ENCODE results near the gene MYCN. TPM values are rescaled to one million over a fixed set of nuclear protein-coding genes. Genes with fewer than 3 reads are reported as not detected.

MYCN gene
- total and polyA plus RNA-seq, 2 of the 4 experiments (the other 2 are of a cell fraction) = not detected

GRCh38 chr2:15973481-15974401, 33.4 kb downstream of the MYCN start:
- no peak overlapping the region for H4K91ac ChIP-seq (ENCODE audit: insufficient read depth, low read depth, low read length)
- ChIA-PET POLR2A (ENCODE audit: unreplicated experiment) (no interaction called here), CTCF (no interaction called here)
- H3K27me3 ChIP-seq (ENCODE audit: control insufficient read depth, insufficient read depth, low read length) = no peaks in the 10 kb centered on the region
- no peak overlapping the region for H3K23ac ChIP-seq (ENCODE audit: low read depth, low read length)
- WGBS, 2 experiments (ENCODE audit: extremely low coverage in 2 of 2, insufficient read length in 1 of 2) = no CpG with 5 or more reads among the region's 7 CpGs
- no peaks in the 10 kb centered on the region for H3K36me3 ChIP-seq (ENCODE audit: control insufficient read depth, insufficient read depth, low read length)
- no peak overlapping the region for H2BK5ac ChIP-seq (ENCODE audit: low read depth, low read length, poor library complexity, severe bottlenecking)
- no peaks in the 10 kb centered on the region for H3K4me1 ChIP-seq (ENCODE audit: control insufficient read depth, insufficient read depth, low read length)
- no peak overlapping the region for H2BK120ac ChIP-seq (ENCODE audit: low read depth, low read length)
- dilution Hi-C loops (cut with HindIII; ENCODE audit: low sequenced_read_pairs, unreplicated experiment) (no loop called here), in situ Hi-C loops (cut with MboI; ENCODE audit: low sequenced_read_pairs) (no loop called here), intact Hi-C loops (cut with micrococcal nuclease) (no loop called here)
- H3K27ac ChIP-seq (ENCODE audit: insufficient read depth, low read length) = no peak overlapping the region
- no peak overlapping the region for H4K5ac ChIP-seq (ENCODE audit: low read depth, low read length)
- H3K56ac ChIP-seq (ENCODE audit: extremely low read depth, insufficient read depth, low read length) = no peak overlapping the region
- H4K20me1 ChIP-seq (ENCODE audit: insufficient read depth, low read length) = no peaks in the 10 kb centered on the region
- no peak overlapping the region for H3K9ac ChIP-seq (ENCODE audit: low read depth, low read length)
- ATAC-seq (ENCODE audit: low read depth) (no peak), DNase-seq (no peak)
- no peak overlapping the region for H2AK9ac ChIP-seq (replicated peaks; ENCODE audit: low read depth, low read length, poor library complexity)
- H2AFZ ChIP-seq (replicated peaks; ENCODE audit: low read length, poor library complexity) = no peak overlapping the region
- no peak overlapping the region for H2BK20ac ChIP-seq (ENCODE audit: low read depth, low read length)
- H3K79me1 ChIP-seq (ENCODE audit: low read depth in 1 of 2, low read length in 2 of 2) = no peaks in the 10 kb centered on the region
- H4K8ac ChIP-seq (ENCODE audit: low read depth in 2 of 2, low read length in 2 of 2) = no peak overlapping the region
- no peak overlapping the region for H3K4ac ChIP-seq (ENCODE audit: low read depth, low read length)
- H2BK15ac ChIP-seq (ENCODE audit: low read depth, low read length) = no peak overlapping the region
- H3K4me2 ChIP-seq (ENCODE audit: low read depth, low read length) = no peak overlapping the region
- no peak overlapping the region for H2AK5ac ChIP-seq (ENCODE audit: low read depth, low read length)
- H3K14ac ChIP-seq (replicated peaks; ENCODE audit: low read depth, low read length) = no peak overlapping the region
- H3K4me3 ChIP-seq (ENCODE audit: insufficient read depth, low read depth, low read length) = no peak overlapping the region
- BruUV-seq (replicated peaks) = no TSS peak
- H3K18ac ChIP-seq (ENCODE audit: low read depth, low read length) = no peak overlapping the region
- H3K9me3 ChIP-seq (ENCODE audit: control insufficient read depth, insufficient read depth, low read length) = peaks cover 22% of the 10 kb centered on the region
- no peaks in the 10 kb centered on the region for H3K9me1 ChIP-seq (ENCODE audit: insufficient read depth, low read length)
- TF ChIP-seq MXI1 (IDR thresholded peaks at IDR 0.05; ENCODE audit: borderline replicate concordance, low read depth, low read length) = no peak
- TF ChIP-seq MAZ (IDR thresholded peaks at IDR 0.05; ENCODE audit: borderline replicate concordance, low read depth, low read length) = no peak
- no peak for TF ChIP-seq RAD21 (IDR thresholded peaks at IDR 0.05; ENCODE audit: low read length)
- no peak for TF ChIP-seq ELK1 (IDR thresholded peaks at IDR 0.05; ENCODE audit: borderline replicate concordance, low read depth, low read length)
- TF ChIP-seq RFX5 (IDR thresholded peaks at IDR 0.05; ENCODE audit: low read depth, low read length) = no peak
- no peak for TF ChIP-seq CEBPB (IDR thresholded peaks at IDR 0.05; ENCODE audit: low read depth, low read length)
- TF ChIP-seq MAFK (IDR thresholded peaks at IDR 0.05; ENCODE audit: low read depth, low read length) = no peak
- no peak for TF ChIP-seq SMC3 (IDR thresholded peaks at IDR 0.05; ENCODE audit: low read depth, low read length)
- no peak for TF ChIP-seq FOS (IDR thresholded peaks at IDR 0.05; ENCODE audit: low read depth, low read length)
- TF ChIP-seq USF2 (IDR thresholded peaks at IDR 0.05; ENCODE audit: low read depth, low read length) = no peak
- TF ChIP-seq CHD1 (IDR thresholded peaks at IDR 0.05; ENCODE audit: low read depth, low read length) = no peak
- TF ChIP-seq NFE2L2 (IDR thresholded peaks at IDR 0.05; ENCODE audit: low read depth, low read length) = no peak
- TF ChIP-seq CTCF (conservative IDR thresholded peaks at IDR 0.05; ENCODE audit: low read depth, low read length) = no peak
- TF ChIP-seq RCOR1 (IDR thresholded peaks at IDR 0.05; ENCODE audit: insufficient replicate concordance, low read length) = no peak
- no peak for TF ChIP-seq BHLHE40 (IDR thresholded peaks at IDR 0.05; ENCODE audit: low read depth, low read length)
